Measurements from ENCODE around the gene CTBP1. TPM values are rescaled to one million over a fixed set of nuclear protein-coding genes. Genes with fewer than 3 reads are reported as not detected.
A peak's percentile ranks its signal among the peaks of the same experiment; 100 is the strongest.

CTBP1 gene
- total and polyA plus RNA-seq, 8 donors = 91.5 to 131 (median 109) TPM

GRCh38 chr4:1175635-1176229, 73.2 kb downstream of the CTBP1 start:
- Histone ChIP-seq H3K4me1 (peaks cover 0 to 17% (median 0%) of the 10 kb centered on the region in 3 donors), H3K27ac (no peak overlapping the region), H3K4me3 (no peak overlapping the region), H3K27me3 (no peaks in the 10 kb centered on the region), H3K9me3 (no peaks in the 10 kb centered on the region), H3K36me3 (no peaks in the 10 kb centered on the region)
- no peak for ATAC-seq
- intact Hi-C loops (cut with DNase I) = no loop called here
- WGBS, 2 donors = 97% methylated on average over 7 of the region's 7 CpGs
- FAIRE-seq = no peak
- no peak for DNase-seq
- TF ChIP-seq CTCF (IDR thresholded peaks at IDR 0.05) = no peak

GRCh38 chr4:1174941-1175634, 73.8 kb downstream of the CTBP1 start:
- no peak overlapping the region for H3K27ac ChIP-seq
- H3K4me1 ChIP-seq = peaks cover 0 to 17% (median 0%) of the 10 kb centered on the region in 3 donors
- no peaks in the 10 kb centered on the region for H3K36me3 ChIP-seq
- DNase-seq (peak in 2 of 6 donors; percentile 38 to 78), ATAC-seq (peak in 2 of 4 donors; percentile 3 to 13), FAIRE-seq (no peak)
- no peak for TF ChIP-seq CTCF (IDR thresholded peaks at IDR 0.05)
- 88 to 89% methylated on average over 20 of the region's 20 CpGs for WGBS, 2 donors
- no peaks in the 10 kb centered on the region for H3K9me3 ChIP-seq
- intact Hi-C loops (cut with DNase I) = no loop called here
- H3K27me3 ChIP-seq = no peaks in the 10 kb centered on the region
- H3K4me3 ChIP-seq = no peak overlapping the region

- no peak for FAIRE-seq
- Histone ChIP-seq H3K9me3 (no peaks in the 10 kb centered on the region), H3K27me3 (no peaks in the 10 kb centered on the region), H3K4me3 (no peak overlapping the region), H3K27ac (peak overlapping the region in 2 of 4 donors; percentile 23 to 50), H3K4me1 (peaks cover 0 to 13% (median 0%) of the 10 kb centered on the region in 3 donors), H3K36me3 (no peaks in the 10 kb centered on the region)
- 72 to 74% methylated on average over 17 to 20 of the region's 20 CpGs for WGBS, 2 donors
- DNase-seq = peak in 2 of 6 donors; percentile 13 to 40
- intact Hi-C loops (cut with DNase I) = no loop called here
- peak in 3 of 4 donors; percentile 27 to 54 (median 30) for ATAC-seq
- no peak for TF ChIP-seq CTCF (IDR thresholded peaks at IDR 0.05)
Measured at GRCh38 chr4:1172971-1173757, 75.8 kb downstream of the CTBP1 start.

GRCh38 chr4:1172228-1172851, 76.6 kb downstream of the CTBP1 start, which contains the start of gene SPON2:
SPON2 (minus strand) TSS chr4:1172583.
- intact Hi-C loops (cut with DNase I) = no loop called here
- WGBS, 2 donors = 51 to 62% methylated on average over 38 to 54 of the region's 54 CpGs
- no peak for TF ChIP-seq CTCF (IDR thresholded peaks at IDR 0.05)
- Histone ChIP-seq H3K4me1 (peaks cover 0 to 13% (median 0%) of the 10 kb centered on the region in 3 donors), H3K27ac (peak within 1 kb of the TSS in 2 of 4 donors; percentile 23 to 50), H3K4me3 (peak within 1 kb of the TSS; percentile 1 to 38 (median 8)), H3K9me3 (no peaks in the 10 kb centered on the region), H3K36me3 (no peaks in the 10 kb centered on the region), H3K27me3 (no peaks in the 10 kb centered on the region)
- no peak for FAIRE-seq
- ATAC-seq = peak in 2 of 4 donors; percentile 4 to 5
- DNase-seq = peak in 2 of 6 donors; percentile 40 to 79

Measured in pancreas (tissue), 10 donors.